Natural killer cell (primary cell): ENCODE measurements around the gene SPOCD1. TPM values are rescaled to one million over a fixed set of nuclear protein-coding genes. Genes with fewer than 3 reads are reported as not detected.

ENCODE experiments used
- ATAC-seq, 3 donors: fragments of 150-1000 bp in 2 of 3; fragments of 200-7000 bp in 1 of 3; cut with Tn5 transposase; 1 replicate in 1 of 3; 2 replicates in 2 of 3; pipeline ENCODE4 v1.10.0; 2021; ENCODE audit warnings: mild to moderate bottlenecking in 2 of 3, moderate library complexity in 2 of 3
- DNase-seq, 2 donors: peaks; one replicate each; pipeline versions ENCODE4 v3.0.0 to v3.0.0-alpha.2; 2013 to 2021; ENCODE audit warnings: mixed read lengths in 1 of 2
- H3K27ac ChIP-seq: one replicate; pipeline ENCODE4 v1.5.1; 2013; ENCODE audit warnings: mild to moderate bottlenecking, low read length
- H3K27me3 ChIP-seq: one replicate; pipeline ENCODE4 v1.6.1; 2013; ENCODE audit warnings: low read length; ENCODE audit not compliant: control insufficient read depth, insufficient read depth
- H3K36me3 ChIP-seq: one replicate; pipeline ENCODE4 v1.6.1; 2013; ENCODE audit warnings: low read length; ENCODE audit not compliant: control insufficient read depth, insufficient read depth
- H3K4me1 ChIP-seq: one replicate; pipeline ENCODE4 v1.6.1; 2013; ENCODE audit warnings: low read length; ENCODE audit not compliant: control insufficient read depth, insufficient read depth
- H3K4me3 ChIP-seq: one replicate; pipeline ENCODE4 v1.5.1; 2013; ENCODE audit warnings: low read length
- H3K9me3 ChIP-seq: one replicate; pipeline ENCODE4 v1.6.1; 2013; ENCODE audit warnings: low read length; ENCODE audit not compliant: control insufficient read depth, insufficient read depth
- H3K27ac Mint-ChIP-seq, 2 donors: one replicate each; pipeline ENCODE4 v1.8.0; 2022; ENCODE audit warnings: mild to moderate bottlenecking in 2 of 2, mixed read lengths in 2 of 2, moderate library complexity in 1 of 2
- H3K27me3 Mint-ChIP-seq, 2 donors: one replicate each; pipeline ENCODE4 v1.8.0; 2022; ENCODE audit warnings: low read depth in 2 of 2, mixed read lengths in 2 of 2
- H3K36me3 Mint-ChIP-seq: one replicate; pipeline ENCODE4 v1.8.0; 2022; ENCODE audit warnings: mixed read lengths
- H3K4me1 Mint-ChIP-seq, 2 donors: one replicate each; pipeline ENCODE4 v1.8.0; 2022; ENCODE audit warnings: mixed read lengths in 2 of 2
- H3K4me3 Mint-ChIP-seq: one replicate; pipeline ENCODE4 v1.8.0; 2022; ENCODE audit warnings: mild to moderate bottlenecking, moderate library complexity, mixed read lengths
- H3K9me3 Mint-ChIP-seq, 2 donors: one replicate each; pipeline ENCODE4 v1.8.0; 2022; ENCODE audit warnings: mixed read lengths in 2 of 2
- WGBS: methylation state at CpG from one replicate; pipeline ENCODE4 v1.1.7; 2013; ENCODE audit warnings: missing lambda C conversion rate; ENCODE audit not compliant: insufficient coverage; 5-methylcytosine and 5-hydroxymethylcytosine counted together
- intact Hi-C: fragments of 100-400 bp; cut with micrococcal nuclease; formaldehyde crosslinking; loops from one replicate; pipeline ENCODE4 v1.14.2; 2022
- total RNA-seq, 4 donors: library from RNA; stranded (reverse); fragments of 120-200 nt in 1 of 4; gene quantifications; one replicate each; pipeline versions ENCODE4 v1.2.3 to v1.2.4, GENCODE V29; 2013 to 2022
- TF ChIP-seq, protein P1 (sequence below): fragments of 200-600 bp; IDR thresholded peaks from one replicate; pipeline ENCODE4 v1.8.0; 2022; ENCODE audit warnings: antibody characterized with exemption

The SPOCD1 gene
- total RNA-seq, 3 donors from 2014 or later (not counting 1 experiment from before 2014, with no cell fraction given): 0.54 to 0.68 TPM; not detected in 1

- peaks cover 2 to 21% of the 10 kb centered on the region in 2 donors for H3K4me1 Mint-ChIP-seq
- DNase-seq (no peak), ATAC-seq (no peak)
- no peak overlapping the region for H3K27ac Mint-ChIP-seq
- Histone ChIP-seq H3K9me3 (no peaks in the 10 kb centered on the region), H3K27ac (no peak overlapping the region), H3K4me1 (peaks cover 12% of the 10 kb centered on the region), H3K36me3 (no peaks in the 10 kb centered on the region), H3K27me3 (no peaks in the 10 kb centered on the region), H3K4me3 (no peak overlapping the region)
- H3K4me3 Mint-ChIP-seq: no peak overlapping the region
- intact Hi-C loops: no loop called here
- no peaks in the 10 kb centered on the region for H3K9me3 Mint-ChIP-seq
- 94% methylated on average over 6 of the region's 6 CpGs for WGBS
- no peaks in the 10 kb centered on the region for H3K27me3 Mint-ChIP-seq
- no peaks in the 10 kb centered on the region for H3K36me3 Mint-ChIP-seq
- TF ChIP-seq, protein P1, sequence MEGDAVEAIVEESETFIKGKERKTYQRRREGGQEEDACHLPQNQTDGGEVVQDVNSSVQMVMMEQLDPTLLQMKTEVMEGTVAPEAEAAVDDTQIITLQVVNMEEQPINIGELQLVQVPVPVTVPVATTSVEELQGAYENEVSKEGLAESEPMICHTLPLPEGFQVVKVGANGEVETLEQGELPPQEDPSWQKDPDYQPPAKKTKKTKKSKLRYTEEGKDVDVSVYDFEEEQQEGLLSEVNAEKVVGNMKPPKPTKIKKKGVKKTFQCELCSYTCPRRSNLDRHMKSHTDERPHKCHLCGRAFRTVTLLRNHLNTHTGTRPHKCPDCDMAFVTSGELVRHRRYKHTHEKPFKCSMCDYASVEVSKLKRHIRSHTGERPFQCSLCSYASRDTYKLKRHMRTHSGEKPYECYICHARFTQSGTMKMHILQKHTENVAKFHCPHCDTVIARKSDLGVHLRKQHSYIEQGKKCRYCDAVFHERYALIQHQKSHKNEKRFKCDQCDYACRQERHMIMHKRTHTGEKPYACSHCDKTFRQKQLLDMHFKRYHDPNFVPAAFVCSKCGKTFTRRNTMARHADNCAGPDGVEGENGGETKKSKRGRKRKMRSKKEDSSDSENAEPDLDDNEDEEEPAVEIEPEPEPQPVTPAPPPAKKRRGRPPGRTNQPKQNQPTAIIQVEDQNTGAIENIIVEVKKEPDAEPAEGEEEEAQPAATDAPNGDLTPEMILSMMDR: no peak
Measured at GRCh38 chr1:31793086-31793485, 22.7 kb downstream of the SPOCD1 start.

- H3K27me3 Mint-ChIP-seq: no peaks in the 10 kb centered on the region
- intact Hi-C loops: no loop called here
- peaks cover 17% of the 10 kb centered on the region for H3K4me1 ChIP-seq
- ATAC-seq: no peak
- 85% methylated on average over 4 of the region's 4 CpGs for WGBS
- no peak overlapping the region for H3K4me3 Mint-ChIP-seq
- H3K4me3 ChIP-seq: no peak overlapping the region
- H3K27ac ChIP-seq: no peak overlapping the region
- H3K36me3 ChIP-seq: no peaks in the 10 kb centered on the region
- no peak overlapping the region for H3K27ac Mint-ChIP-seq
- no peaks in the 10 kb centered on the region for H3K9me3 ChIP-seq
- no peaks in the 10 kb centered on the region for H3K36me3 Mint-ChIP-seq
- peaks cover 8 to 26% of the 10 kb centered on the region in 2 donors for H3K4me1 Mint-ChIP-seq
- TF ChIP-seq, protein P1: no peak
- no peaks in the 10 kb centered on the region for H3K27me3 ChIP-seq
- DNase-seq: no peak
- no peaks in the 10 kb centered on the region for H3K9me3 Mint-ChIP-seq
Measured at GRCh38 chr1:31792541-31792940, 23.3 kb downstream of the SPOCD1 start.

DNA sequence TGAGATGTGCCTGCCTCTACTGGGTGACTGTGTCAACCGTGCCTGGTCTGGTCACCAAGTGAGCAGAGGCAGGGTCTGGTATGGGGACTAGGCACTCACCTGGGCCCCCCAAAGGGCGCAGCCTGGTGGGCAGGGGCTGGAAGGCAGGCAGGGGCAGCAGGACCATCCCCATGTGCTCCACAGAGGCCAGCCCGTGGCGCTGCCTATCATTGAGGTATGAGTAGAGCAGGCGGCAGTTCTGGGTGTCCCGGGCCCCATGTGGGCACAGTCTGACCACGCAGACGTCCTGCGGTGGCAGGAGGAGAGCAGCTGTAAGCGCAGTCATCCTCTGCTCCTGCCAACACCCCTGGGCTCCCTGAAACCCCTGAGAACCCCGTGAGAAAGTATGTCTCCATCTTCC is 23.7 kb downstream of the SPOCD1 start:
- Mint-ChIP-seq H3K27me3 (no peaks in the 10 kb centered on the region), H3K4me1 (peaks cover 11 to 28% of the 10 kb centered on the region in 2 donors), H3K4me3 (no peak overlapping the region), H3K9me3 (no peaks in the 10 kb centered on the region), H3K36me3 (no peaks in the 10 kb centered on the region), H3K27ac (no peak overlapping the region)
- no peak overlapping the region for H3K27ac ChIP-seq
- WGBS: 83% methylated on average over 11 of the region's 11 CpGs
- TF ChIP-seq, protein P1: no peak
- H3K9me3 ChIP-seq: no peaks in the 10 kb centered on the region
- ATAC-seq (no peak), DNase-seq (no peak)
- no peaks in the 10 kb centered on the region for H3K27me3 ChIP-seq
- no peak overlapping the region for H3K4me3 ChIP-seq
- no peaks in the 10 kb centered on the region for H3K36me3 ChIP-seq
- H3K4me1 ChIP-seq: peaks cover 18% of the 10 kb centered on the region
- intact Hi-C loops: no loop called here

DNA sequence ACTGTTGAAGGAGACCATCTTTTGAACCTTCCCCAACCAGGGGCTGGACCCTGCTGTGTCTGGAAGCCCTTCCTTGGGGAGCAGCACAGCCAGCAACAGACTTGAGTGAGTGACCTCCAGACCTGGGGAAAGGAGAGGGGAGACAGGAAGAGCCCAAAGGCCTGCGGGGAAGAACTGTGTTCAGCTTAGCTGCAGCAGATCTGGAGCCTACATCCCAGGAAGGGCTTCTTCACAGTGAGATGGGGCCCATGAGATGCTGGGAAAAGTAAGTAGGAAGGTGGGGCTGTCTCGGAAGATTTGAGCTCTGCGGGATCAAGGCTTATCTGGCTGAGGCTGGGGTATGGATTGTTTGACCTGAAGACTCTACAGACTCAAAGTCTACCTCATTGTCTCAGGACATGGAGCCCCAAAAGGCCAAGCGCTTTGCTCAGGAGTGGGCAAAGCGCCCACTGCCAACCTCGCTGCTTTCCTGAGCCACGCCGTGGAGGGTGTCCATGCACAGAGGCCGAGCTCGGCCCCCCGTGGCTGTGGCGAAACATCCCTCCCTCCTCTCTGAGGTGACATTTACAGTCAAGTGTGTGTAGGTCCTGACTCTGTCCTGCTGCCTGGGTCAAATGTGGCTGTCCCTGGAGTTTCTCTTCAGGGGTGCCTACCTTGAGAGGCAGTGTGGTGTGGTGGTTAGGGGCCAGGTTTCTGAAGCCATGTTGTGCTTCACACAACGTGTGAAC is 24.5 kb downstream of the SPOCD1 start:
- ATAC-seq (no peak), DNase-seq (no peak)
- Histone ChIP-seq H3K4me3 (no peak overlapping the region), H3K36me3 (no peaks in the 10 kb centered on the region), H3K9me3 (no peaks in the 10 kb centered on the region), H3K4me1 (peaks cover 18% of the 10 kb centered on the region), H3K27ac (no peak overlapping the region), H3K27me3 (no peaks in the 10 kb centered on the region)
- TF ChIP-seq, protein P1: no peak
- WGBS: 91% methylated on average over 13 of the region's 13 CpGs
- Mint-ChIP-seq H3K27ac (no peak overlapping the region), H3K36me3 (no peaks in the 10 kb centered on the region), H3K9me3 (no peaks in the 10 kb centered on the region), H3K4me3 (no peak overlapping the region), H3K27me3 (no peaks in the 10 kb centered on the region), H3K4me1 (peaks cover 11 to 28% of the 10 kb centered on the region in 2 donors)
- intact Hi-C loops: no loop called here
